Activated CD8-positive, alpha-beta memory T cell treated with anti-CD3 and anti-CD28 coated beads for 4 hours (primary cell): ENCODE data around the gene SLC10A3.
"Not testable (repeated sequence)": the region's sequence is repeated elsewhere in the genome, so short reads cannot be mapped to it uniquely, and the experiment has no call there.

Experiments used
- DNase-seq, 2 donors: peaks; one replicate each; pipeline ENCODE4 v3.0.0-alpha.2; 2020; ENCODE audit warnings: low read depth in 2 of 2

Gene SLC10A3

DNA sequence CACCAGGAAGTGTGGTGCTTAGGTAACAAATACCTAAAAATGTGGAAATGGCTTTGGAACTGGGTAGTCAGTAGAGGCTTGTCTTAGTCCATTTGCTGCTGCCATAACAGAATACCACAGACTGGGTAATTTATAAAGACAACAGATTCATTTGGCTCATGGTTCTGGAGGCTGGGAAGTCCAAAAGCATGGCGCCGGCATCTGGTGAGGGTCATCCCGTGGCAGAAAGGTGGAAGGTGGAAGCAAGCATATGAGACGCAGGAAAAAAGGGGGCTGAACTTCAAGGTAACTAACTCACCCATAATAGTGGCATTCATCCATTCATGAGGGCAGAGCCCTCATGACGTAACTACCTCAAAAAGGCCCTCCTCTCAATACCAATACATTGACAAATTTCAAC lies 19.0 kb upstream of the SLC10A3 start:
- DNase-seq, result no peak

DNA sequence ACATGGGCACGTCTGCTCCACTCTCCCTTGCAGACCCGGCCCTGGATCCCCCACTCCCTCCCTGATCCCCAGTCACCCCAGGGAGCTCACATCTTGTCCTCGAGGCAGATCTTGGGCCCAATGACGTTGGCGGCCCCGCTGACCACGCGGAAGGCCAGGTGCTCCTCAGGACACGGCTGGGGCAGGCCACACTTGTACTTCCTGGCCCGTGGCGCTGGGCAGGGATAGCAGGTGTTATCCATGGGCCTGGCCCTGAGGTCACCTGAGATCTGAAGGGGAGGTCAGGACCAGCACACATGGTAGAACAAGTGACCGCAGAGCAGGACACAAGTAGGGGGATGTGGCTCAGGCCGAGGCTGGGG lies 17.9 kb upstream of the SLC10A3 start:
- no peak for DNase-seq

DNA sequence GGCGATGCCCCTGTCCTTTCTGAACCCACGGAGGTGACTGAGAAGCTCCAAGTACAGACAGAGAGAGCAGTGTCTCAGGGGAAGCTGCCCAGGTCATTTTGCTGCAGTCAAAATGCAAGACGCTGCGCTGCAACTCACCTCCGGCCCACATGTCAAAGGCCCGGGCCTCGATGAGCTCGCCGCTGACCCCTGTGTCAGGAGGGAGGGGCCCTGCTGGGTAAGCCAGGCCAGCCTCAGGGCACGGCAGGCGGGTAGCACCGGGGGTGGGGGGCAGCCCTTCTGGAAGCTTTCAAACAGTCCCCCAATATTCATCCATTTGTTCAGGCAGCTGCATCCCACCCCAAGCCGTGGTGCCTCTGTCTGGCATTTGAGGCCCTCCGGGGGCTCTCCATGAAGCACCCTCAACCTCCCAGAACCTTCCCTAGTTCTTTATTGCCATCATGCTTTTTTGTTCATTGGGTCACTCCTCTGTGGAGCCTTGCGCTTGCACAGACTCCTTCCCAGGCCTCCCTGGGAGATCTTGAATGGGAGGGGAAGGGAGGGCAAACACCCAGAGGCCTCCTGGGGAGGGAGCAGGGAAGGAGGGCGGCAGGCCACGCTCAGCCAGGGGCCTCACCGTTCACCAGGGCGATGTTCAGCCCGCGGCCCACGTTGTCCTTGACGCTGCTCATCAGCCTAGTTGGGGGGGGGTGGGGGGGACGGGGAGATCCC lies 17.4 kb upstream of the SLC10A3 start:
- DNase-seq, result no peak

DNA sequence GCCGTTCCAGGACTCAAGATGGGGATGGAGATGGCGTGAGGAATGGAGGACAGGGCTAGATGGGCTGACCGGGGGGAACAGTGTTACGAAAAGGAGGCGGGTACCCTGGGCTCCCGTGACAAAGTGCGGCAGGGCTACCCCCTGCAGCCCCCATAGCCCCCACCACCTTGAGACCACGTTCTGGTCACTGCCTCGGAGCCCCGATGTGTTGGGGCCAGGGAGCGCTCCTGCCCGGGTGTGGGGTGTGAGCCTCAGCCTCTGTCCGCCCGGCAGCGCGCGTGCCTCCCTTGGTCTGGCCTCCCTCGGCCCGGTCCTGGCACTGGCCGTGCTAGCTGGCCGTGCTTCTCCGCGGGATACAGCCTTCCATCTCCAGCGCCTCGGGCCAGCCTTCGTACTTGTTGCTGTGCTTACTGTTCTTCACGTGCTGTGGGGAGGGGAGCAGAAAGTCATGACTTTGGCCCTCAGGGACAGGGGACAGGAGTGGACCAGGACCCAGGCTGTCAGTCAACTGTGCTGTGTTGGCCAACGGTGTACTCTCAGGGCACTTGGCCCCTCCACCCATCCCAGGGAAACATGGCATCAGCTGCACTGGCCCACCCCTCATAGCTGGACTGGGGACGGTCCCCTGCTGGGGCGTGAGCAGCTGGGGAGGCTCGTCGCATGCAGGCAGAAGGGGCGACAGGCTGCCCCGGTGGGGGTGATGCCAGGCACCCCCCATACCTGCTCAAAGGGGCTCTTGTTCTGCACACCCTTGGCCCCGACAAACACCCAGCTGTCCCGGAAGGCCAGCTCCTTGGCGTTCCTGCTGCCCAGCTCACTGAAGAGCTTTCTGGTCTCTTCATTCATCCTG lies 16.3 kb upstream of the SLC10A3 start:
- DNase-seq, result no peak

DNA sequence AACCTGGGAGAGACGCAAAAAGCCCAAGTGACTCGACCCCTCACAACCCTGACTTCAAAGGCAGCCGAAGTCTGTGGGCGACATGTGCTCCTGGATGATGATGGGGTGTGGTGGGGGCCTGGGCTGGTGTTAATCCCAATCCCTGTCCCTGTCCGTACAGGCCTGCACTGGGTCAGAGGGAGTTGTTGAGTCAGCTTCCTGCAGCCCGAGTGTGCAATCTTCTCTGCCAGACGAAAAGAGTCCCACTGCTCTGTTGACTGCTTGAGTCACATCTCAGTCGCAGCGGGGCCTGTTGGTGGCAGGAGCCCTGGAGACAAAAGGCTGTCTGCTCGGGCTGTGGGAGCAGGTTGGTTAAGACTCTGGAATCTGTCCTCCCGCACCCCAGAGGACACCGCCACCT lies 15.3 kb upstream of the SLC10A3 start:
- no peak for DNase-seq

DNA sequence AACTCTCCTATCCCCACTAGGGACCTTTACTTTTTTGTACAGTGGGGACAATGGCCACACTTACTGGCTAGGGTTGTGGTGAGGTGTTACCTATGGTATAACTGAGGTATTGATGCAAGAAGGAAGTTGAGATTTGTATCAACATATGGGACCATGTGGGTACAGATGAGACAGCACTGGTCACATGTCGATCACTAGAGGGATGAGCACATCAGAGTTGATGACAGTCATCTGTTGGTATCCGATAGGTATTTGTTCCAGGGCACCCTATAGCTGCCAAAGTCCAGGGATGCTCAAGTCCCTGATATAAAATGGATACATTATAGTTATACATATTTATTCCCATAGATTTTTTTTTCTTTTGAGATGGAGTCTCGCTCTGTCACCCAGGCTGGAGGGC lies 12.6 kb upstream of the SLC10A3 start:
- DNase-seq, result no peak

DNA sequence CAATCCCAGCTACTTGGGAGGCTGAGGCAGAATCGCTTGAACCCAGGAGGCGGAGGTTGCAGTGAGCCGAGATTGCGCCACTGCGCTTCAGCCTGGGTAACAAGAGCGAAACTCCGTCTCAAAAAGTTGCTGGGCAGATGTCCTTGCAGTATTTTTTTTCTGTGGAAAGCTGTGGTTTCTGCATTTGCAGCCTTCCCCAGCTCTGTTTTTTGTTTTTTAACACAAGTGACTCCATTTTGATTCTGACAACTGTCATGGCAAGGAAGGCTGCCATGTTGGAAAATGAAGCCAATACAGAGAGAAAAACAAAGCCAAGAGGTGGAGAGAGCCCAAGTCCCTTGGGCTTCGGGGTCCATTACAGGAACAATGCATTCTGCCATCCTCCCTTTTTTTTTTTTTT lies 11.7 kb upstream of the SLC10A3 start:
- DNase-seq, result no peak

DNA sequence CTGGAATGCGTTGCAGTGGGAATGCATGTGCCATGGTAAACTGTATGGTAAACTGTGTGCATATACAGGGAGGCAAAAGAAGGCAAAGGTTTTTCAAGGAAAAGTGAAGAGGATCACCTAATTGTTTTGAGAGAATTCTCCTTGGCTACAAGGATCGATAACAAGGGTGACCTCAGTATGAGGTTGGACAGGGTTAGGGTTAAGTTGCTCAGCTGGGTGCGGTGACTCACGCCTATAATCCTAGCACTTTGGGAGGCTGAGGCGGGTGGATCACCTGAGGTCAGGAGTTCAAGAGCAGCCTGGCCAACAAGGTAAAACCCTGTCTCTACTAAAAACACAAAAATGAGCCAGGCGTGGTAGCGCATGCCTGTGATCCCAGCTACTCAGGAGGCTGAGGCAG lies 11.0 kb upstream of the SLC10A3 start:
- DNase-seq, result not testable (repeated sequence)

DNA sequence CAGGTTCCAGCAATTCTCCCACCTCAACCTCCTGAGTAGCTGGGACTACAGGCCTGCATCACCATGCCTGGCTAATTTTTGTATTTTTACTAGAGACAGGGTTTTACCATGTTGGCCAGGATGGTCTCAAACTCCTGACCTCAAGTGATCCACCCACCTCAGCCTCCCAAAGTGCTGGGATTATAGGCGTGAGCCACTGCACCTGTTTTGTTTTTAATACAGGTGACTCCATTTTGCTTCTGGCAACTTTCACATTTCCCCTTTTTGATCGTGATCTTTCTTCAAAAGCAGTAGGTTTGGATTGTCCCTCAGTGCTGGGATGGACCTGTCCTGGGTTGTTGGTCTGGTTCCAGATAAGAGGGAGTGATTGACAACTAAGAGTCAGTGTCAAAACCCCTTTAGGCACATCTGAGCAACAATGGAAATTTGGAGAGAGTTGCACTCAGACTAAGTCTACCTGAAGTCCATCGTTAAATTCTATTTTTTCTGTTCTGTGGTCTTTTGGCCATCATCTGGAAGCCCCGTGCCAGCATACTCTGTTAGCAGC lies 6.2 kb upstream of the SLC10A3 start:
- DNase-seq, result not testable (repeated sequence)

DNA sequence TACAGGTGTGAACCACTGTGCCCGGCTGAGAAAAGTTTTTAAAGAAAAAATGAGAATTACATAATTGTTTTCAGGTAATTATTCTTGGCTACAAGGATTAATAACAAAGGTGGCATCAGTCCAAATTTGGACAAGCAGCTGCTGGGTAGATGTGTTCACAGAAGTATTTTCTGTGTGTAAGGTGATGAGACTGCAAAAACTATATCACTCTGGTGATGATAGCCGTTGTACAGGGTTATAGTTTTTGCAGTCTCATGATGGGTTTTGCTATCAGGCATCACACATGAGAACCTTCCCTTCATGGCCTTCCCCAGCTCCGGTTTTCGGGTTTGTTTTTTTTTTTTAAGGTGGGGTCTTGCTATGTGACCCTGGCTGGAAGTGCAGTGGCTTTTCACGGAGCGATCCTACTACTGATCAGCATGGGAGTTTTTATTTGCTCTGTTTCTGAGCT lies 5.1 kb upstream of the SLC10A3 start:
- DNase-seq, result no peak

DNA sequence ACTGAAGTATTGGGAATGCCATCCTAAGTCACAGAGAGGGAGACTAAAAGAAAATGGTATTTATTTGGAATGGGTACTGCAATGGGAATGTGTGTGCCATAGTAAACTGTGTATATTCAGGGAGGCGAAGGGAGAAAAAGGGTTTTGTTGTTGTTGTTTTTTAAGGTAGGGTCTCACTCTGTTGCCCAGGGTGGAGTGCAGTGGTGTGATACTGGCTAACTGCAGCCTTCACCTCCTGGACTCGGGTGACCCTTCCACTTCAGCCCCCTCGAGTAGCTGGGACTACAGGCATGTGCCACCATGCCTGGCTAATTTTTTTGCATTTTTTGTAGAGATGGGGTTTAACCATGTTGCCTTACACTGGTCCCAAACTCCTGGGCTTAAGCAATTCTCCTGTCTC lies 4.3 kb upstream of the SLC10A3 start:
- DNase-seq, result no peak

DNA sequence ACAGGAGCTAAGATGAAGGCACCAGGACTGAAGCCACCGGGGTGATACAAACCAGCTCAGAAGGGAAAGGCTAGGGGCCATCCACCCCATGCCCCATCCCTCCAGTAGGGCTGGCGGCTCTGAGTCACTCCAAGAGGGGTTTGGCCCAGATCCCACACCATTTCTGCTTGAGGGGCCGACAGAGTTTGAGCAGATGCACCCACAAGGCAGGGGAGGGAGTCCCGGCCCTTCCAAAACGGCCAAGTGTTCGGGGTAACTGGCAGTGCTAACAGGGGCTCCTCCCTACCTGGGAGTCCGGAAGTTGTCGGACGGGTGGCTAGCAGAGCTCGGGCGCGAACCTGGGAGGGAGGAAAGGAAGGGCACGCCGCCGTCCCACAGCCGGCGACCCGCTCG lies 412 bp downstream of the SLC10A3 start:
- DNase-seq, result no peak

DNA sequence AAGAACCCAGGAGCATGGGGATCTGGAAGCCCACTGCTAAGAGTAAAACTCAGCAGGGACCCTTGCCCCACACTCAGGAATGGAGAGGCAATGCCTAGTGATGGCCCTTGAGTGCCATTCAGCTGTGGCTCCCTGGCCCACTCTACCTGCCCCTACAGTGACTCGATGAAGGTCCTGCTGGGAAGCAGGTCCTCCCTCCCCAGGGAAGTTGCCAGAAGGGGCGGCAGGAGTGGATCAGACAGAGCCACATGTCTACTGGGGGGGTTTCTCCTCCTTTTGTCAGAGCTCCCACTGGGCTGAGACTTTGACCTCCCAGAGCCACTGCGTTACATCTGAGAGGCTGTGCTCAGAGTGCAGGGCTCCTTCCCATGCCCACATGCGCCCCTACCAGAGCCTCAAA lies 1.2 kb downstream of the SLC10A3 start:
- no peak for DNase-seq

DNA sequence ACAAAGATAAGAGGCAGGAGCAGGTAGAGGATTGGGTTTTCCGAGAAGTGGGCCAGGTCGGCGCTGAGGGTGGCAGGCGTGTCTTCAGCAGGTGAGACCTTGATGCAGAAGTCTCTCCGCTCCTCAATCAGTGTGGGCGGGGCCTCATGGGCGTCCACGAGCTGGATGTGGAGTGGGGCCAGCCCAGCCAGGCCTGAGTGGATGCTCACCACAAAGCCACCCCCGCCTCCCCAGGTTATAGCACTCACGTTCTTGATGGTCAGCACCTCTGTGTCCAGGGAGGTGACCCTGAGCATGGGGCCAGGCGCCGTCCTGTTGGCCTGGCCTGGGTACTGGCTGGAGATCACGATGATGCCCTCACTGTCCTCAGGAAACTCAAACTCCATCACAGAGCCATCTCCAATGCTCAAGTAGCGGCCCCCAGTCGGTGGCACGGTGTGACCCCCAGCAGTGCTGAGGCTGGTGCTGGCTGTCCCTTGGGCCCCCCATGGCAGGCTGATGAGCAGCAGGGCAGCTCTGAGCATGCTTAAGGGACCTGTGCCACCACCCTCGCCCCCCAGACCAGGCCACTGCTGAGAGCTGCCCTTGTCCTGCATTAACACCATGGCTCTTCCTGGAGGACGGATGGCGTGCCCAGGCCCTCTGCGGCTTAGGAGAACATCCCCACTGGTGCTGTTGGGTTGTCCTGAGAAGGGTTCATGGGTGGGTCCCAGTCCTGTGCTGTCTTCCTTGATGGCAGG lies 1.9 kb downstream of the SLC10A3 start:
- no peak for DNase-seq

DNA sequence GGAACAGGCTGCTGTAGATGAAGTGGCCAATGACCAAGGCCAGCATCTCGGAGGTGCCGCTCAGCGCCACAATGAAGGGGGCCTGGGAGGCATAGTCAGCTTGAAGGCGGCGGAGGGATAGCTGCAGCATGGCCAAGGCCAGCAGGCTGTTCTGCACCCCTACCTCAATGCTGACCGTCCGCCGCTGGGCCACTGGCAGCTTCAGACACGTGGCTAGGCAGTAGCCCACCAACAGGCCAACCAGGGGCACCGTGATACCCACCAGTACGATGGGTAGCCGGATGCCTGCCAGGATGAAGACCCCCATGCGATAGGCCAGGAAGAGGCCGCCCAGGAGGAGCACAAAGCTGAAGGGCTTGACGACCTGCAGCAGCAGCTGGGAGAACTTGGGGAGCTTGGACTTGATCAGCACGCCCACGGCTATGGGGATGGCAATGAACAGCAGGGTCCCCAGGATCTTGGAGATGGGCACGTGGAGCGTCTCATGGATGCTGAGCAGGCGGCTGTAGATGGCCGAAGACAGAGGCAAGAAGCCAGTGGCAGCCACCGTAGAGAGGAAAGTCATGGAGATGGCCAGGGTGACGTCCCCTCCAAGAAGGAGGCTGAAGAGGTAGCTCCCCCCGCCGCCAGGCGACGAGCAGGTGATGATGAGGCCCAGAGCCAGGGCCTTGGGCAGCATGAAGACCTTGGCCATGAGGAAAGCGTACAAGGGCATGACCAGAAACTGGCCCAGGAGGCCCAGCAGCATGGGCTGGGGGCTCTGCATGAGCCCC lies 2.7 kb downstream of the SLC10A3 start:
- no peak for DNase-seq

DNA sequence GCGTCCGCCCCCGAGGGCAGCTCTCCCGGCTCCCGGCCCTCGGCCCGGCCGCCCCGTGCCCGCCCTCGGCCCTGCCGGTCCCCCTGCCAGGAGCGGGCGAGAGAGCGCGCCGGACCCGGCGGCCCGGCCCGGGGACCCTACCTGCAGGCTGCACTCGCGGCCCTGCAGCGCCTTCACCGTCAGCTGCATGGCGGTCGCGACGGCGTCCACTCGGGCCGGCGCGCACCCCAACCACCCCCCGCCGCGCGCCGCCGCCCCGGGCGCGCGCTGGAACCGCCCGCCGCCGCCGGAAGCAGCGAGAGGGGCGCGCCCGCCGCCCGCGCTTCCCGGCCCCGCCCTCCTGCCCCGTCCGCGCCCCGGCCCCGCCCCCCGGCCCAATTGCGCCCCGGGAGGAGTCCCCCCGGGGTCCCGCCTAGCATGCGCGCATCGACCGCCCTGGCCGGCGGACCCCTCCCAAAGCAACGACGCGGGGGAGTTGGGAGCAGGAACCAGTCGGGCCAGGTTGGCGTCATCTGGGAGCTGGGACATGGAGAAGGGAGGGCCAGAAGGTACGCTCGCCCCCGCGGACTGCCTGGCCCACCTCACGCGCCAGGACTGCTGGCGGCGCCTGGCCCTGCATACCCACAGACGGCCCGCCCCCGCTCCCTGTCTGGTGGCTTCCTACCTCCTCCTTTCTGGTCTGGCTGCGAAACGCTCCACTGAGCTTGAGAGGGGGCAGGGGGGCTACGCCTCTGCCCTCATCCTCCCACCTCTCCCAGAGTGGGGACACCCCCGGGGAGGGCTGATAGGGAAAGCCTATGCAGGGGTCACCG lies 3.8 kb downstream of the SLC10A3 start, which contains the start of gene UBL4A:
Gene UBL4A, minus strand, starts transcription at position 220 of the 812 bp plus-strand sequence. Its CDS starts 31 bp downstream, at position 189.
- peak in 1 of 2 donors; percentile 24 for DNase-seq

DNA sequence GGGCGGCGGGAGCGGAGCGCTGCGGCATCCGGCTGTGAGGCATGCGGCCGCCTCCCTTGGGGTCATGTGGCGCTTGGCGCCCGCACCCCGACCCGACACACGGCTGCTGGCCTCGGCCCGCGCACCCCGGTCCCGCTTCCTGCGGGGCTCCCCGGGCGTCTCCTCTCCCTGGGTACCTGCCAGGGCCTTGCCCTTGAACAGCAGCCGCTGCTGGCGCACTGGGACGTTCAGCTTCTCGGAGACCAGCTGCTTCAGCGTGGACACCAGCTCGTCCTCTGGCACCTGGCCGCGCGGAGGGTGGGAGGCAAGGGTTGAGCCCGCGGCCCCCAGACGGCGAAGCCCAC lies 4.4 kb downstream of the SLC10A3 start:
- no peak for DNase-seq

DNA sequence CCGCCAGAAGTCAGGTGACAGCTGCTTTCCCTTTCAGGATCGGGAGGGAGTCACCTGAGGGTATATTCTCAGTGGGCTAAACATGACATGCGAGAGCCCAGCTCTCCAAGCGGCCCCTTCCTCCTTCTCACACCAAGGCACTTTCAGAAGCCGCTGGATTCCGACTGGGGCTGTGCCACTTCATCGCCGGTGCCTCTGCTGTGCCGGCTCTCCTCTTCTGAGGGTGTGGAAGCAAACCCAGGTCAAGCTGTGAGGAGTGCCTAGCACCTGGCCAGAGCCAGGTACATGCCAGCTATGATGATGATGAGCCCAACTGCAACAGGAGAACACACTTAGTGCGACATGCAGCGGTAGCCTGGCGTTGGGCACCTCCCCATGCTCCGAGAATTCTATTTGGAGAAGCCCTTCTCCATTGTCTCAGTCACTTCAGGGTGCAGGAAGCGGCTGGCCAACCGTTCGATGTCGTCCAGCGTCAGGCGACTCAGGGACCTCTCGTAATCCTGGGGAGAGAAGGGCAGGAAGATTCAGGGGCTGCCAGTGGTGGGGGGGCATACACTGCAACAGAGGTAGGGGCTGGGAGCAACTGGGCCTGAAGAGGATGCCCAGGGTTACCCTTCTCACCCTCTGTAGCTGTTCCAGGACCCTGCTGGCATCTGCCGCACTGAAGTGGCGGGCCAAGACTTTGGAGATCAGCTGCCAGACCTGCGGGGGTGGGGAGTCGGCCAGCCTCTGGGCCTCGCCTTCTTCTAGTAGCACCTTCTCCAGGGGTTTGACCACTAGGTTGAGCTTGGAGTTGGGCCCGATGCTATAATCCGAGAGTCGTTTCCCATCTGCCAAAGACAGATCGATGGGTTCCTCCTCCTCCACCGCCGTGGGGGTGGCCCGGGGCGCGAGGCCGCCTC lies 5.0 kb downstream of the SLC10A3 start:
- no peak for DNase-seq
